Measurements from ENCODE around the gene AUTS2.

The AUTS2 gene

GRCh38 chr7:70390251-70390650 lies 792.0 kb downstream of the AUTS2 start:
- Histone ChIP-seq H3K36me3 (no peaks in the 10 kb centered on the region), H3K9me3 (ENCODE audit: severe bottlenecking) (no peaks in the 10 kb centered on the region), H3K4me3 (ENCODE audit: low read depth, low read length) (no peak overlapping the region), H3K27ac (no peak overlapping the region), H3K27me3 (ENCODE audit: insufficient read depth, low read depth, severe bottlenecking) (no peaks in the 10 kb centered on the region)
- TF ChIP-seq CTCF (IDR thresholded peaks at IDR 0.05; ENCODE audit: low read depth, low read length), result no peak
- DNase-seq, result no peak

GRCh38 chr7:70392256-70392876 lies 794.1 kb downstream of the AUTS2 start:
- no peak for DNase-seq
- H3K36me3 ChIP-seq, result no peaks in the 10 kb centered on the region
- no peak overlapping the region for H3K27ac ChIP-seq
- H3K4me3 ChIP-seq (ENCODE audit: low read depth, low read length), result no peak overlapping the region
- no peaks in the 10 kb centered on the region for H3K9me3 ChIP-seq (ENCODE audit: severe bottlenecking)
- no peak for TF ChIP-seq CTCF (IDR thresholded peaks at IDR 0.05; ENCODE audit: low read depth, low read length)
- H3K27me3 ChIP-seq (ENCODE audit: insufficient read depth, low read depth, severe bottlenecking), result no peaks in the 10 kb centered on the region

- no peaks in the 10 kb centered on the region for H3K27me3 ChIP-seq (ENCODE audit: insufficient read depth, low read depth, severe bottlenecking)
- TF ChIP-seq CTCF (IDR thresholded peaks at IDR 0.05; ENCODE audit: low read depth, low read length), result no peak
- no peak overlapping the region for H3K27ac ChIP-seq
- no peaks in the 10 kb centered on the region for H3K9me3 ChIP-seq (ENCODE audit: severe bottlenecking)
- no peaks in the 10 kb centered on the region for H3K36me3 ChIP-seq
- no peak for DNase-seq
- H3K4me3 ChIP-seq (ENCODE audit: low read depth, low read length), result no peak overlapping the region
These were observed 794.7 kb downstream of the AUTS2 start for GRCh38 chr7:70392877-70393435.

- no peak overlapping the region for H3K4me3 ChIP-seq (ENCODE audit: low read depth, low read length)
- no peak overlapping the region for H3K27ac ChIP-seq
- no peaks in the 10 kb centered on the region for H3K27me3 ChIP-seq (ENCODE audit: insufficient read depth, low read depth, severe bottlenecking)
- no peaks in the 10 kb centered on the region for H3K36me3 ChIP-seq
- no peak for DNase-seq
- H3K9me3 ChIP-seq (ENCODE audit: severe bottlenecking), result no peaks in the 10 kb centered on the region
- no peak for TF ChIP-seq CTCF (IDR thresholded peaks at IDR 0.05; ENCODE audit: low read depth, low read length)
These were observed 795.7 kb downstream of the AUTS2 start for GRCh38 chr7:70393956-70394355.

- H3K4me3 ChIP-seq (ENCODE audit: low read depth, low read length), result no peak overlapping the region
- H3K36me3 ChIP-seq, result no peaks in the 10 kb centered on the region
- TF ChIP-seq CTCF (IDR thresholded peaks at IDR 0.05; ENCODE audit: low read depth, low read length), result no peak
- DNase-seq, result no peak
- H3K9me3 ChIP-seq (ENCODE audit: severe bottlenecking), result no peaks in the 10 kb centered on the region
- no peak overlapping the region for H3K27ac ChIP-seq
- H3K27me3 ChIP-seq (ENCODE audit: insufficient read depth, low read depth, severe bottlenecking), result no peaks in the 10 kb centered on the region
These were observed 802.6 kb downstream of the AUTS2 start for GRCh38 chr7:70400829-70401380.
